WTC11 (cell line): Measurements from ENCODE around the gene NAAA.

Experiments used
- CTCF ChIP-seq: fragments of 200-600 bp; IDR thresholded peaks from 2 replicates; pipeline ENCODE4 v1.8.0; 2022; ENCODE audit warnings: antibody characterized with exemption
- ETV6 ChIP-seq: sonication (generic); formaldehyde crosslinking; IDR thresholded peaks from 2 replicates; pipeline ENCODE4 v1.8.1; 2022; ENCODE audit warnings: mild to moderate bottlenecking, missing genetic modification reagents
- FOXP1 ChIP-seq: sonication (generic); formaldehyde crosslinking; IDR thresholded peaks from 2 replicates; pipeline ENCODE4 v1.8.0; 2022; ENCODE audit warnings: missing genetic modification reagents, mild to moderate bottlenecking, moderate library complexity, borderline replicate concordance
- SP1 ChIP-seq: sonication (generic); formaldehyde crosslinking; conservative IDR thresholded peaks from 2 replicates; pipeline ENCODE4 v1.8.1; 2022; ENCODE audit warnings: missing genetic modification reagents
- ZBTB21 ChIP-seq: sonication (generic); formaldehyde crosslinking; IDR thresholded peaks from 2 replicates; pipeline ENCODE4 v1.8.1; 2023; ENCODE audit warnings: mild to moderate bottlenecking, missing genetic modification reagents, borderline replicate concordance
- ZNF138 ChIP-seq: sonication (generic); formaldehyde crosslinking; conservative IDR thresholded peaks from 2 replicates; pipeline ENCODE4 v1.8.1; 2022; ENCODE audit warnings: mild to moderate bottlenecking, moderate library complexity, missing genetic modification reagents
- ZNF532 ChIP-seq: fragments of 250-450 bp; sonication (Bioruptor Pico); IDR thresholded peaks from 2 replicates; pipeline ENCODE4 v1.9.0; 2021; ENCODE audit warnings: mild to moderate bottlenecking, borderline replicate concordance
- TF ChIP-seq, protein P1 (sequence below): sonication (generic); formaldehyde crosslinking; IDR thresholded peaks from 2 replicates; pipeline ENCODE4 v1.8.1; 2023; ENCODE audit warnings: mild to moderate bottlenecking, missing genetic modification reagents, moderate library complexity
- TF ChIP-seq, protein P2 (sequence below): sonication (generic); formaldehyde crosslinking; IDR thresholded peaks from 2 replicates; pipeline ENCODE4 v1.8.0; 2022; ENCODE audit warnings: mild to moderate bottlenecking, missing genetic modification reagents

DNA sequence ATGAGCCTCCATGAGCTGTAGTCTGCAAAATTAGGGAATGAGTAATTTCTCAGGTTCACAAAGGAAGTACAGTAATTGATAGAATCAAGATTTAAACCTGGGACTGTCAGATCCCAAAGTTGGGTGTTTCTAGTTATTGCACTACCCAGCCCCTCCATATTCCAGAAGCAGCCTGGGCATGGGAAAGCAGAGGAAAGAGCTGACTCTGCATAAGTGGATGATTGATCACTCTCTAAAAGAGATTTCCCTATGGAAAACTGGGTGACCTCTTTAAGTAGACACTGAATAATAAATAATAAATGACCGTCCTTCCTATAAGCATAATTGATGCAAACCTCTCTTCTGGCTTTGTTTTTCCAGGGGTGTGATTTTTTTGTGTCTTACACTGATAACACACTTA, 5.2 kb downstream of the NAAA start:
- TF ChIP-seq SP1 = no peak
- TF ChIP-seq CTCF = no peak
- no peak for TF ChIP-seq FOXP1
- TF ChIP-seq ZBTB21 (CRISPR knock-in tag) = no peak
- TF ChIP-seq ETV6 (CRISPR knock-in tag) = no peak
- TF ChIP-seq ZNF138 (CRISPR knock-in tag) = no peak
- TF ChIP-seq ZNF532 = no peak
- TF ChIP-seq, protein P1, sequence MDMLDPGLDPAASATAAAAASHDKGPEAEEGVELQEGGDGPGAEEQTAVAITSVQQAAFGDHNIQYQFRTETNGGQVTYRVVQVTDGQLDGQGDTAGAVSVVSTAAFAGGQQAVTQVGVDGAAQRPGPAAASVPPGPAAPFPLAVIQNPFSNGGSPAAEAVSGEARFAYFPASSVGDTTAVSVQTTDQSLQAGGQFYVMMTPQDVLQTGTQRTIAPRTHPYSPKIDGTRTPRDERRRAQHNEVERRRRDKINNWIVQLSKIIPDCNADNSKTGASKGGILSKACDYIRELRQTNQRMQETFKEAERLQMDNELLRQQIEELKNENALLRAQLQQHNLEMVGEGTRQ (CRISPR knock-in tag) = no peak
- TF ChIP-seq, protein P2, sequence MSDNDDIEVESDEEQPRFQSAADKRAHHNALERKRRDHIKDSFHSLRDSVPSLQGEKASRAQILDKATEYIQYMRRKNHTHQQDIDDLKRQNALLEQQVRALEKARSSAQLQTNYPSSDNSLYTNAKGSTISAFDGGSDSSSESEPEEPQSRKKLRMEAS (CRISPR knock-in tag) = no peak
